H1 (cell line): Measurements from ENCODE around the gene GRAMD4. TPM values are rescaled to one million over a fixed set of nuclear protein-coding genes. Genes with fewer than 3 reads are reported as not detected.

Experiments used
- CTCF ChIA-PET: fragments of 300-600 bp; sonication (Branson Sonifier 250); formaldehyde crosslinking; loops from one replicate; lab custom pipeline; 2021; ENCODE audit not compliant: partially characterized antibody; lab: Charles Lee
- POLR2A ChIA-PET: fragments of 300-600 bp; sonication (Branson Sonifier 250); formaldehyde crosslinking; loops from one replicate; lab custom pipeline; 2021; ENCODE audit warnings: inconsistent platforms; ENCODE audit not compliant: partially characterized antibody; lab: Charles Lee
- DNase-seq, 2 experiments: peaks; one replicate each; pipeline versions ENCODE4 v3.0.0 to v3.0.0-alpha.2; 2010 to 2022; ENCODE audit warnings: low spot score in 2 of 2, low read depth in 1 of 2, mixed read lengths in 1 of 2
- FAIRE-seq: peaks from 2 replicates; lab custom pipeline; 2011; peaks lifted over from hg19 to GRCh38; lab: Jason Lieb, UNC
- H2AFZ ChIP-seq: 2 replicates; pipeline ENCODE4 v1.8.1; 2012; ENCODE audit warnings: low read length, inconsistent platforms
- H2AK5ac ChIP-seq: 2 replicates; pipeline ENCODE4 v1.6.1; 2013; ENCODE audit warnings: low read depth, low read length
- H2BK120ac ChIP-seq: replicated peaks from 2 replicates; pipeline ENCODE3; 2013; ENCODE audit warnings: low read depth, low read length, inconsistent platforms
- H2BK12ac ChIP-seq: 2 replicates; pipeline ENCODE4 v1.6.1; 2013; ENCODE audit warnings: low read depth, low read length
- H2BK15ac ChIP-seq: 2 replicates; pipeline ENCODE4 v1.6.1; 2013; ENCODE audit warnings: low read length
- H2BK20ac ChIP-seq: 2 replicates; pipeline ENCODE4 v1.6.1; 2013; ENCODE audit warnings: low read length
- H2BK5ac ChIP-seq: 2 replicates; pipeline ENCODE4 v1.6.1; 2013; ENCODE audit warnings: low read depth, low read length
- H3K14ac ChIP-seq: 2 replicates; pipeline ENCODE4 v1.6.1; 2013; ENCODE audit warnings: inconsistent platforms; ENCODE audit not compliant: insufficient read length
- H3K18ac ChIP-seq: 2 replicates; pipeline ENCODE4 v1.6.1; 2013; ENCODE audit warnings: low read length; ENCODE audit errors: extremely low read depth
- H3K23ac ChIP-seq: 2 replicates; pipeline ENCODE4 v1.6.1; 2013; ENCODE audit warnings: inconsistent platforms; ENCODE audit not compliant: insufficient read length
- H3K23me2 ChIP-seq: 2 replicates; pipeline ENCODE4 v1.6.1; 2013; ENCODE audit warnings: low read depth, low read length
- H3K27ac ChIP-seq: 2 replicates; pipeline ENCODE4 v1.6.1; 2011; ENCODE audit warnings: low read depth, low read length, inconsistent platforms
- H3K27me3 ChIP-seq, 4 experiments: replicated peaks in 1 of 4; 1 replicate in 1 of 4; 2 replicates in 3 of 4; pipeline versions ENCODE4 v1.6.1 to v1.8.1; 2011 to 2013; ENCODE audit warnings: low read length in 3 of 4, mild to moderate bottlenecking in 3 of 4, inconsistent platforms in 2 of 4, mixed read lengths in 2 of 4, moderate library complexity in 1 of 4; ENCODE audit not compliant: control insufficient read depth in 3 of 4, insufficient read depth in 3 of 4; ENCODE audit errors: extremely low read depth in 1 of 4
- H3K36me3 ChIP-seq, 4 experiments: 2 replicates each; pipeline versions ENCODE4 v1.6.1 to v1.8.1; 2011 to 2013; ENCODE audit warnings: mild to moderate bottlenecking in 4 of 4, low read length in 3 of 4, moderate library complexity in 2 of 4, control low read depth in 1 of 4, inconsistent platforms in 1 of 4; ENCODE audit not compliant: insufficient read depth in 4 of 4, control insufficient read depth in 2 of 4
- H3K4ac ChIP-seq: replicated peaks from 2 replicates; pipeline ENCODE3; 2013; ENCODE audit warnings: low read length, low read depth, mixed read lengths, inconsistent platforms; ENCODE audit not compliant: insufficient read length
- H3K4me1 ChIP-seq, 4 experiments: replicated peaks in 1 of 4; 1 replicate in 1 of 4; 2 replicates in 3 of 4; pipeline versions ENCODE4 v1.6.1 to v1.8.1; 2011 to 2013; ENCODE audit warnings: low read length in 3 of 4, inconsistent platforms in 2 of 4, mixed read lengths in 1 of 4; ENCODE audit not compliant: insufficient read depth in 4 of 4, control insufficient read depth in 3 of 4
- H3K4me2 ChIP-seq, 2 experiments: 2 replicates each; pipeline versions ENCODE4 v1.6.1 to v1.8.1; 2011 to 2013; ENCODE audit warnings: low read depth in 2 of 2, low read length in 2 of 2, control low read depth in 1 of 2, inconsistent platforms in 1 of 2, mild to moderate bottlenecking in 1 of 2; ENCODE audit not compliant: insufficient read depth in 1 of 2
- H3K4me3 ChIP-seq, 4 experiments: fragments of 200-600, 300-600 bp in 1 of 4; sonication (generic), shearing (Covaris generic), sonication (Bioruptor Twin) in 1 of 4; 2 replicates each; pipeline versions ENCODE4 v1.5.1 to v1.8.1; 2011 to 2016; ENCODE audit warnings: low read length in 4 of 4, low read depth in 3 of 4, control low read depth in 2 of 4, inconsistent platforms in 2 of 4, mild to moderate bottlenecking in 2 of 4, mixed read lengths in 1 of 4, moderate library complexity in 1 of 4; ENCODE audit not compliant: insufficient read depth in 2 of 4; ENCODE audit errors: extremely low read depth in 1 of 4
- H3K56ac ChIP-seq: replicated peaks from 2 replicates; pipeline ENCODE3; 2013; ENCODE audit warnings: low read depth, mild to moderate bottlenecking, mixed read lengths, low read length, inconsistent platforms; ENCODE audit not compliant: insufficient read length
- H3K79me1 ChIP-seq: 2 replicates; pipeline ENCODE4 v1.6.1; 2013; ENCODE audit warnings: low read depth, low read length, control low read depth
- H3K79me2 ChIP-seq, 2 experiments: 2 replicates each; pipeline versions ENCODE4 v1.6.1 to v1.8.1; 2012 to 2013; ENCODE audit warnings: low read length in 2 of 2, mild to moderate bottlenecking in 2 of 2, inconsistent platforms in 1 of 2; ENCODE audit not compliant: insufficient read depth in 2 of 2, control insufficient read depth in 1 of 2
- H3K9ac ChIP-seq, 4 experiments: replicated peaks in 1 of 4; 1 replicate in 1 of 4; 2 replicates in 3 of 4; pipeline versions ENCODE4 v1.6.1 to v1.8.1; 2011 to 2013; ENCODE audit warnings: low read depth in 3 of 4, low read length in 3 of 4, control low read depth in 2 of 4, mild to moderate bottlenecking in 2 of 4, moderate library complexity in 2 of 4, inconsistent platforms in 1 of 4; ENCODE audit errors: extremely low read depth in 1 of 4
- H3K9me3 ChIP-seq, 2 experiments: 2 replicates each; pipeline versions ENCODE4 v1.6.1 to v1.8.1; 2012 to 2013; ENCODE audit warnings: mild to moderate bottlenecking in 2 of 2, moderate library complexity in 2 of 2, control low read depth in 1 of 2, inconsistent platforms in 1 of 2, low read depth in 1 of 2, low read length in 1 of 2, mixed read lengths in 1 of 2; ENCODE audit not compliant: insufficient read depth in 2 of 2
- H4K20me1 ChIP-seq, 2 experiments: replicated peaks in 1 of 2; 2 replicates each; pipeline versions ENCODE3 to v1.8.1; 2011 to 2013; ENCODE audit warnings: inconsistent platforms in 2 of 2, low read length in 2 of 2, mild to moderate bottlenecking in 1 of 2; ENCODE audit not compliant: insufficient read depth in 2 of 2, control insufficient read depth in 1 of 2
- H4K5ac ChIP-seq: 2 replicates; pipeline ENCODE4 v1.6.1; 2013; ENCODE audit warnings: low read length, low read depth, mixed read lengths, inconsistent platforms; ENCODE audit not compliant: insufficient read length
- H4K8ac ChIP-seq: 2 replicates; pipeline ENCODE4 v1.8.0; 2013; ENCODE audit warnings: mild to moderate bottlenecking, moderate library complexity, low read length, inconsistent platforms; ENCODE audit not compliant: insufficient read depth; ENCODE audit errors: extremely low read depth
- H4K91ac ChIP-seq: replicated peaks from 2 replicates; pipeline ENCODE3; 2013; ENCODE audit warnings: low read length, mixed read lengths, inconsistent platforms; ENCODE audit not compliant: insufficient read length
- CBX5 ChIP-seq: fragments of 300-800, 300-1000 bp; sonication (generic); IDR thresholded peaks from 2 replicates; pipeline ENCODE4 v1.7.1; 2016; ENCODE audit warnings: antibody characterized with exemption, low read length, low read depth
- CHD2 ChIP-seq: IDR thresholded peaks from 2 replicates; pipeline ENCODE4 v1.6.1; 2012; ENCODE audit warnings: low read length, improper control_type of control experiment
- EZH2 ChIP-seq: fragments of 200-600 bp; sonication (generic); IDR thresholded peaks from 2 replicates; pipeline ENCODE4 v1.7.1; 2012; ENCODE audit warnings: low read depth, mild to moderate bottlenecking, moderate library complexity, low read length, inconsistent platforms; ENCODE audit not compliant: severe bottlenecking
- JUND ChIP-seq: IDR thresholded peaks from 2 replicates; pipeline ENCODE4 v1.6.1; 2011; ENCODE audit warnings: mild to moderate bottlenecking, improper control_type of control experiment, low read length
- KDM5A ChIP-seq: fragments of 200-600 bp; IDR thresholded peaks from 2 replicates; pipeline ENCODE4 v1.7.1; 2012; ENCODE audit warnings: mild to moderate bottlenecking, low read length, inconsistent platforms, mixed read lengths
- POU5F1 ChIP-seq: IDR thresholded peaks from 2 replicates; pipeline ENCODE4 v1.6.1; 2011; ENCODE audit warnings: low read depth, mild to moderate bottlenecking, low read length, moderate library complexity
- ZNF274 ChIP-seq: IDR thresholded peaks from 2 replicates; pipeline ENCODE4 v1.7.0; 2012; ENCODE audit warnings: low read length, borderline replicate concordance; ENCODE audit errors: extremely low read depth
- WGBS, 2 experiments: shearing (Covaris generic) in 1 of 2; methylation state at CpG; one replicate each; pipeline versions ENCODE4 v1.1.6 to v1.1.7; 2013 to 2015; ENCODE audit warnings: low lambda C conversion rate in 2 of 2, mixed read lengths in 2 of 2, inconsistent platforms in 1 of 2, low coverage in 1 of 2, missing lambda C conversion rate in 1 of 2; ENCODE audit not compliant: insufficient replicate concordance in 2 of 2, insufficient coverage in 1 of 2, insufficient read length in 1 of 2; ENCODE audit errors: extremely low coverage in 1 of 2, missing lambda C conversion rate in 1 of 2; 5-methylcytosine and 5-hydroxymethylcytosine counted together
- polyA plus RNA-seq, 7 experiments: library from polyadenylated mRNA; depleted of rRNA in 3 of 7; stranded (reverse) in 5 of 7; unstranded in 2 of 7; fragments of >200 nt in 5 of 7; fragments of 200-250 nt in 2 of 7; gene quantifications; 1 replicate in 5 of 7; 2 replicates in 1 of 7; 4 replicates in 1 of 7; pipeline versions ENCODE4 v1.2.1 to v1.2.3, GENCODE V29; 2011 to 2013; ENCODE audit warnings: missing spikeins in 2 of 7, mixed read lengths in 2 of 7
- total RNA-seq: library from RNA; stranded (reverse); fragmentation: NEBNext Ultra II Directional; extraction: Animal tissue kit (Norgen Biotek cat#: 25700); gene quantifications from 2 replicates; pipeline ENCODE4 v1.2.1, GENCODE V29; 2021

GRAMD4 gene
- total and polyA plus RNA-seq, 2 of the 8 experiments (the other 6 are each of a cell fraction or from before 2014, with no cell fraction given), result 7.9 to 25.6 TPM

DNA sequence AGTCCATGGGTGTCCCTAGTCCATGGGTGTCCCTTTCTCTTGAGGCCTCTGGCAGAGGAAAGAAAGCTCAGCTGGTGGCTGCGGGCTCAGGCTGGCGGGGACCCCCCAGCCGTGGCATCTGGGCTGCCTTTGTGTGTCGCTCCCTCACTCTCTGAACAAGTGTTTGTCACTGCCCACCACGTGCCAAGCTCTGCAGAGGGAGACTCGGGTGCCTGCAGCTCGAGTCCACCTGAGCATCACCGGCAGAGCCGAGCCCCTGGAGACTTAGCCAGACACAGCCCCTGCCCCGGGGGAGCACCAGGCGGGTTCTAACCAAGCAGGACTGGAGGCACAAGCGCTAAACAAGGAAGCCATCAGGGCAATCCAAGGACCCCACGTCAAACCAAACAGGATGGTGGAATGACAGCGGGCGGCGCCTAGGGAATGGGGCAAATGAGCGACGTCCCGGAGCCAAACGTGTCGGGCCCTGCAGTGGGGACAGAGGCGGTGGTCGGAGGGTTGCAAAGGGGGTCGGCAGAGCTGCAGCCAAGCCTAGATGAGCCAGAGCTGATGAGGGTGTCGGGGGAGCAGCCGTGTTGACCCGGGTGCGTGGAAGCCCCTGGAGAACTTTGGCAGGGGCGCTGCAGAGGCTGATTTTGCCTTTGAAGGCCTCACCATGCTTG is 2.1 kb upstream of the GRAMD4 start:
- 89% methylated on average over 26 of the region's 29 CpGs; no CpG with 5 or more reads in 1 of the 2 experiments for WGBS, 2 experiments
- H3K79me1 ChIP-seq, result no peaks in the 10 kb centered on the region
- no peaks in the 10 kb centered on the region for H3K27me3 ChIP-seq
- no peak overlapping the region for H3K4ac ChIP-seq
- H3K4me2 ChIP-seq, result no peak overlapping the region
- H3K79me2 ChIP-seq, result peaks cover 0 to 5% of the 10 kb centered on the region in 2 experiments; a peak in 1 of 4 replicates
- H3K4me3 ChIP-seq, result no peak overlapping the region
- H2BK15ac ChIP-seq, result no peak overlapping the region
- H3K4me1 ChIP-seq, result peaks cover 0 to 8% (median 2%) of the 10 kb centered on the region in 4 experiments; a peak in 4 of 7 replicates
- no peak overlapping the region for H2BK12ac ChIP-seq
- H3K56ac ChIP-seq, result no peak overlapping the region
- H3K18ac ChIP-seq, result no peak overlapping the region
- no peaks in the 10 kb centered on the region; a peak in 1 of 4 replicates for H3K9me3 ChIP-seq
- DNase-seq (no peak), FAIRE-seq (no peak)
- H2BK5ac ChIP-seq, result no peak overlapping the region
- ChIA-PET POLR2A (interaction anchor here (0.9 to 2.0 kb wide), 2 partner anchors 9 to 26 kb away, joined by 3 to 5 read pairs; no protein-coding TSS in a partner anchor), CTCF (interaction anchor here (0.6 to 1.4 kb wide), 3 partner anchors 18 to 1913 kb away, joined by 3 to 4 read pairs (median 4); no protein-coding TSS in a partner anchor)
- H4K20me1 ChIP-seq, result no peaks in the 10 kb centered on the region
- no peak overlapping the region for H2BK120ac ChIP-seq
- no peak overlapping the region for H3K9ac ChIP-seq
- TF ChIP-seq CBX5 (no peak), ZNF274 (no peak), POU5F1 (no peak), EZH2 (no peak), KDM5A (no peak), CHD2 (no peak), JUND (no peak)
- no peak overlapping the region for H2BK20ac ChIP-seq
- H2AK5ac ChIP-seq, result no peak overlapping the region
- no peak overlapping the region for H4K5ac ChIP-seq
- no peak overlapping the region for H3K23ac ChIP-seq
- no peaks in the 10 kb centered on the region for H3K23me2 ChIP-seq
- H4K8ac ChIP-seq, result peak overlapping the region; percentile 85; the same call in 1 of the 2 replicates
- H3K27ac ChIP-seq, result no peak overlapping the region
- H3K36me3 ChIP-seq, result no peaks in the 10 kb centered on the region
- H4K91ac ChIP-seq, result no peak overlapping the region
- H3K14ac ChIP-seq, result no peak overlapping the region
- H2AFZ ChIP-seq, result no peak overlapping the region
